ENCODE data around the gene GALNS. TPM values are rescaled to one million over a fixed set of nuclear protein-coding genes. Genes with fewer than 3 reads are reported as not detected.

Gene GALNS
- total and polyA plus RNA-seq, 2 of the 13 experiments (the other 11 are each of a cell fraction or from before 2014, with no cell fraction given) = 9.2 to 9.8 TPM

- TF ChIP-seq ARID4A (CRISPR knock-in tag; IDR thresholded peaks at IDR 0.05; ENCODE audit: borderline replicate concordance) (peak; percentile 34; the same call in 1 of the 2 replicates), SAFB2 (CRISPR knock-in tag; IDR thresholded peaks at IDR 0.05; ENCODE audit: borderline replicate concordance, low read depth) (no peak), ZC3H13 (CRISPR knock-in tag; IDR thresholded peaks at IDR 0.05) (0 out of 2 replicates have a peak, but pooled peaks have one; percentile 29), PBX3 (CRISPR knock-in tag; IDR thresholded peaks at IDR 0.05; ENCODE audit: borderline replicate concordance) (no peak), SRSF1 (optimal IDR thresholded peaks at IDR 0.05; ENCODE audit: low read depth, low read length) (peak; percentile 40), ZNF30 (CRISPR knock-in tag; IDR thresholded peaks at IDR 0.05) (no peak), NR2C2 (CRISPR knock-in tag; IDR thresholded peaks at IDR 0.05; ENCODE audit: borderline replicate concordance) (no peak), EP300 (IDR thresholded peaks at IDR 0.05; ENCODE audit: low read depth in 2 of 2, low read length in 2 of 2) (no peak), EP300 (CRISPR knock-in tag; IDR thresholded peaks at IDR 0.05; ENCODE audit: borderline replicate concordance) (no peak), SOX6 (IDR thresholded peaks at IDR 0.05) (no peak), SOX6 (CRISPR knock-in tag; IDR thresholded peaks at IDR 0.05) (0 out of 2 replicates have a peak, but pooled peaks have one; percentile 27), PAF1 (CRISPR knock-in tag; IDR thresholded peaks at IDR 0.05) (peak; percentile 22; the same call in 1 of the 2 replicates), SYNCRIP (IDR thresholded peaks at IDR 0.05; ENCODE audit: insufficient read depth, low read depth, low read length) (no peak), GPN1 (CRISPR knock-in tag; IDR thresholded peaks at IDR 0.05; ENCODE audit: borderline replicate concordance) (no peak), GABPA (IDR thresholded peaks at IDR 0.05; ENCODE audit: low read depth, low read length) (no peak), GABPA (CRISPR knock-in tag; IDR thresholded peaks at IDR 0.05; ENCODE audit: low read depth) (no peak), ZNF431 (CRISPR knock-in tag; IDR thresholded peaks at IDR 0.05; ENCODE audit: borderline replicate concordance, low read depth) (no peak)
- TF ChIP-seq, protein P1, sequence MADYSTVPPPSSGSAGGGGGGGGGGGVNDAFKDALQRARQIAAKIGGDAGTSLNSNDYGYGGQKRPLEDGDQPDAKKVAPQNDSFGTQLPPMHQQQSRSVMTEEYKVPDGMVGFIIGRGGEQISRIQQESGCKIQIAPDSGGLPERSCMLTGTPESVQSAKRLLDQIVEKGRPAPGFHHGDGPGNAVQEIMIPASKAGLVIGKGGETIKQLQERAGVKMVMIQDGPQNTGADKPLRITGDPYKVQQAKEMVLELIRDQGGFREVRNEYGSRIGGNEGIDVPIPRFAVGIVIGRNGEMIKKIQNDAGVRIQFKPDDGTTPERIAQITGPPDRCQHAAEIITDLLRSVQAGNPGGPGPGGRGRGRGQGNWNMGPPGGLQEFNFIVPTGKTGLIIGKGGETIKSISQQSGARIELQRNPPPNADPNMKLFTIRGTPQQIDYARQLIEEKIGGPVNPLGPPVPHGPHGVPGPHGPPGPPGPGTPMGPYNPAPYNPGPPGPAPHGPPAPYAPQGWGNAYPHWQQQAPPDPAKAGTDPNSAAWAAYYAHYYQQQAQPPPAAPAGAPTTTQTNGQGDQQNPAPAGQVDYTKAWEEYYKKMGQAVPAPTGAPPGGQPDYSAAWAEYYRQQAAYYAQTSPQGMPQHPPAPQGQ (CRISPR knock-in tag; IDR thresholded peaks at IDR 0.05; ENCODE audit: borderline replicate concordance) = no peak
- TF ChIP-seq, protein P2, sequence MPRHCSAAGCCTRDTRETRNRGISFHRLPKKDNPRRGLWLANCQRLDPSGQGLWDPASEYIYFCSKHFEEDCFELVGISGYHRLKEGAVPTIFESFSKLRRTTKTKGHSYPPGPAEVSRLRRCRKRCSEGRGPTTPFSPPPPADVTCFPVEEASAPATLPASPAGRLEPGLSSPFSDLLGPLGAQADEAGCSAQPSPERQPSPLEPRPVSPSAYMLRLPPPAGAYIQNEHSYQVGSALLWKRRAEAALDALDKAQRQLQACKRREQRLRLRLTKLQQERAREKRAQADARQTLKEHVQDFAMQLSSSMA (CRISPR knock-in tag; IDR thresholded peaks at IDR 0.05) = no peak
- TF ChIP-seq, protein P3, sequence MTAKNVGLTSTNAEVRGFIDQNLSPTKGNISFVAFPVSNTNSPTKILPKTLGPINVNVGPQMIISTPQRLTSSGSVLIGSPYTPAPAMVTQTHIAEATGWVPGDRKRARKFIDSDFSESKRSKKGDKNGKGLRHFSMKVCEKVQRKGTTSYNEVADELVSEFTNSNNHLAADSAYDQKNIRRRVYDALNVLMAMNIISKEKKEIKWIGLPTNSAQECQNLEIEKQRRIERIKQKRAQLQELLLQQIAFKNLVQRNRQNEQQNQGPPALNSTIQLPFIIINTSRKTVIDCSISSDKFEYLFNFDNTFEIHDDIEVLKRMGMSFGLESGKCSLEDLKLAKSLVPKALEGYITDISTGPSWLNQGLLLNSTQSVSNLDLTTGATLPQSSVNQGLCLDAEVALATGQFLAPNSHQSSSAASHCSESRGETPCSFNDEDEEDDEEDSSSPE (CRISPR knock-in tag; IDR thresholded peaks at IDR 0.05) = no peak
Observed at GRCh38 chr16:88807142-88807625, 49.6 kb downstream of the GALNS start (continued).
